ENCODE results near the gene GRID1. TPM values are rescaled to one million over a fixed set of nuclear protein-coding genes. Genes with fewer than 3 reads are reported as not detected.
A peak's percentile ranks its signal among the peaks of the same experiment; 100 is the strongest.

GRID1 gene
- total and polyA plus RNA-seq, 8 donors: 0.31 to 8.5 (median 1.0) TPM; not detected in 1

GRCh38 chr10:86229376-86229775 lies 137.2 kb downstream of the GRID1 start:
- Histone ChIP-seq H3K4me1 (peaks cover 0 to 2% (median 0%) of the 10 kb centered on the region in 4 donors), H3K27me3 (peaks cover 0 to 5% (median 0%) of the 10 kb centered on the region in 3 donors), H3K9me3 (no peaks in the 10 kb centered on the region), H3K27ac (no peak overlapping the region), H3K4me3 (no peak overlapping the region), H3K36me3 (no peaks in the 10 kb centered on the region)
- intact Hi-C loops (cut with DNase I; ENCODE audit: low total_unique reads): no loop called here
- no peak for TF ChIP-seq POLR2AphosphoS5 (IDR thresholded peaks at IDR 0.05)
- no peak for DNase-seq
- WGBS, 5 donors: 69 to 86% (median 80%) methylated on average over 4 to 7 of the region's 7 CpGs

- DNase-seq: no peak
- Histone ChIP-seq H3K36me3 (no peaks in the 10 kb centered on the region), H3K9me3 (no peaks in the 10 kb centered on the region), H3K27me3 (no peaks in the 10 kb centered on the region), H3K4me3 (no peak overlapping the region), H3K27ac (no peak overlapping the region), H3K4me1 (no peaks in the 10 kb centered on the region)
- intact Hi-C loops (cut with DNase I; ENCODE audit: low total_unique reads): no loop called here
- no peak for TF ChIP-seq EP300 (IDR thresholded peaks at IDR 0.05)
- TF ChIP-seq POLR2AphosphoS5 (IDR thresholded peaks at IDR 0.05): no peak
- no peak for TF ChIP-seq CTCF (IDR thresholded peaks at IDR 0.05)
- no peak for TF ChIP-seq POLR2A (IDR thresholded peaks at IDR 0.05)
- 69 to 89% (median 80%) methylated on average over 5 to 6 of the region's 6 CpGs for WGBS, 5 donors
These were observed 138.9 kb downstream of the GRID1 start for GRCh38 chr10:86227501-86228258.

GRCh38 chr10:86226781-86227201 lies 139.8 kb downstream of the GRID1 start:
- no peak for TF ChIP-seq CTCF (IDR thresholded peaks at IDR 0.05)
- TF ChIP-seq POLR2AphosphoS5 (IDR thresholded peaks at IDR 0.05): no peak
- no peak for TF ChIP-seq POLR2A (IDR thresholded peaks at IDR 0.05)
- TF ChIP-seq EP300 (IDR thresholded peaks at IDR 0.05): no peak
- H3K9me3 ChIP-seq: no peaks in the 10 kb centered on the region
- peak in 1 of 2 donors; percentile 20 for DNase-seq
- no peaks in the 10 kb centered on the region for H3K27me3 ChIP-seq
- intact Hi-C loops (cut with DNase I; ENCODE audit: low total_unique reads): no loop called here
- no peaks in the 10 kb centered on the region for H3K4me1 ChIP-seq
- no peak overlapping the region for H3K27ac ChIP-seq
- H3K36me3 ChIP-seq: no peaks in the 10 kb centered on the region
- 64 to 85% (median 75%) methylated on average over 3 of the region's 3 CpGs for WGBS, 5 donors
- H3K4me3 ChIP-seq: no peak overlapping the region

- no peak overlapping the region for H3K27ac ChIP-seq
- no peaks in the 10 kb centered on the region for H3K4me1 ChIP-seq
- no peak for DNase-seq
- H3K27me3 ChIP-seq: no peaks in the 10 kb centered on the region
- H3K9me3 ChIP-seq: no peaks in the 10 kb centered on the region
- intact Hi-C loops (cut with DNase I; ENCODE audit: low total_unique reads): no loop called here
- H3K36me3 ChIP-seq: no peaks in the 10 kb centered on the region
- H3K4me3 ChIP-seq: no peak overlapping the region
- TF ChIP-seq CTCF (IDR thresholded peaks at IDR 0.05) (no peak), POLR2A (IDR thresholded peaks at IDR 0.05) (no peak), POLR2AphosphoS5 (IDR thresholded peaks at IDR 0.05) (no peak), EP300 (IDR thresholded peaks at IDR 0.05) (no peak)
- WGBS, 5 donors: 80 to 99% (median 90%) methylated on average over 8 of the region's 8 CpGs
These were observed 140.6 kb downstream of the GRID1 start for GRCh38 chr10:86226016-86226415.
